DOHH2 (cell line): ENCODE data around the gene UGT2B10.

Source experiments
- H3F3A ChIP-seq: fragments of 200-600 bp; sonication (generic), shearing (Covaris generic); 2 replicates; pipeline ENCODE4 v1.6.0; 2016; ENCODE audit warnings: antibody characterized with exemption, mild to moderate bottlenecking; ENCODE audit not compliant: control insufficient read depth, insufficient read depth
- H3K27ac ChIP-seq: fragments of 200-600 bp; sonication (generic); 2 replicates; pipeline ENCODE4 v1.5.1; 2014; ENCODE audit warnings: low read depth, mild to moderate bottlenecking, low read length, moderate library complexity
- H3K27me3 ChIP-seq: fragments of 200-600 bp; sonication (generic); 2 replicates; pipeline ENCODE4 v1.6.1; 2014; ENCODE audit warnings: mild to moderate bottlenecking, low read length, mixed read lengths; ENCODE audit not compliant: control insufficient read depth
- H3K36me3 ChIP-seq: fragments of 200-600 bp; sonication (generic); 2 replicates; pipeline ENCODE4 v1.6.1; 2014; ENCODE audit warnings: mild to moderate bottlenecking, low read length, moderate library complexity, mixed read lengths; ENCODE audit not compliant: control insufficient read depth
- H3K4me1 ChIP-seq: fragments of 200-600 bp; sonication (generic); 2 replicates; pipeline ENCODE4 v1.6.1; 2014; ENCODE audit warnings: mild to moderate bottlenecking, low read length, mixed read lengths; ENCODE audit not compliant: control insufficient read depth
- H3K4me2 ChIP-seq: fragments of 200-600 bp; sonication (generic); 2 replicates; pipeline ENCODE4 v1.6.0; 2014; ENCODE audit warnings: mild to moderate bottlenecking, low read length, moderate library complexity
- H3K4me3 ChIP-seq: fragments of 200-600 bp; sonication (generic); 2 replicates; pipeline ENCODE4 v1.5.1; 2014; ENCODE audit warnings: mild to moderate bottlenecking, low read length, mixed read lengths
- H3K79me2 ChIP-seq: fragments of 200-600 bp; sonication (generic); 2 replicates; pipeline ENCODE4 v1.6.1; 2014; ENCODE audit warnings: mild to moderate bottlenecking, low read length, mixed read lengths; ENCODE audit not compliant: control insufficient read depth
- H3K9me2 ChIP-seq: fragments of 200-600 bp; sonication (generic); replicated peaks from 2 replicates; pipeline ENCODE4 v1.6.1; 2014; ENCODE audit warnings: mild to moderate bottlenecking, low read length, mixed read lengths; ENCODE audit not compliant: control insufficient read depth
- H3K9me3 ChIP-seq: fragments of 200-600 bp; sonication (generic); 2 replicates; pipeline ENCODE4 v1.6.1; 2014; ENCODE audit warnings: antibody characterized with exemption, low read length, mixed read lengths; ENCODE audit not compliant: control insufficient read depth, insufficient read depth
- H4K20me1 ChIP-seq: fragments of 200-600 bp; sonication (generic); 2 replicates; pipeline ENCODE4 v1.6.0; 2014; ENCODE audit warnings: low read depth, mild to moderate bottlenecking, antibody characterized with exemption, low read length, moderate library complexity; ENCODE audit not compliant: control insufficient read depth, insufficient read depth
- CTCF ChIP-seq: fragments of 200-600 bp; sonication (generic); IDR thresholded peaks from one replicate; pipeline ENCODE4 v1.5.1; 2014; ENCODE audit warnings: antibody characterized with exemption, mild to moderate bottlenecking, low read depth, low read length; ENCODE audit not compliant: poor library complexity, severe bottlenecking
- EZH2phosphoT487 ChIP-seq: fragments of 200-600 bp; sonication (generic); IDR thresholded peaks from 2 replicates; pipeline ENCODE4 v1.6.1; 2017; ENCODE audit warnings: borderline replicate concordance, mild to moderate bottlenecking, antibody characterized with exemption, low read length, moderate library complexity, mixed read lengths

UGT2B10 gene

GRCh38 chr4:68859655-68860054, 43.9 kb downstream of the UGT2B10 start:
- TF ChIP-seq EZH2phosphoT487 (no peak), CTCF (no peak)
- Histone ChIP-seq H3K4me2 (no peak overlapping the region), H3K27ac (no peak overlapping the region), H3K36me3 (no peaks in the 10 kb centered on the region), H3K9me2 (no peaks in the 10 kb centered on the region), H3K4me3 (no peak overlapping the region), H3F3A (no peaks in the 10 kb centered on the region), H3K27me3 (no peaks in the 10 kb centered on the region), H3K9me3 (no peaks in the 10 kb centered on the region), H3K79me2 (no peaks in the 10 kb centered on the region), H3K4me1 (no peaks in the 10 kb centered on the region), H4K20me1 (no peaks in the 10 kb centered on the region)

GRCh38 chr4:68861057-68861456, 45.3 kb downstream of the UGT2B10 start:
- Histone ChIP-seq H3F3A (no peaks in the 10 kb centered on the region), H3K27ac (no peak overlapping the region), H3K9me2 (no peaks in the 10 kb centered on the region), H3K9me3 (no peaks in the 10 kb centered on the region), H3K4me2 (no peak overlapping the region), H3K4me1 (no peaks in the 10 kb centered on the region), H3K79me2 (no peaks in the 10 kb centered on the region), H4K20me1 (no peaks in the 10 kb centered on the region), H3K4me3 (no peak overlapping the region), H3K27me3 (no peaks in the 10 kb centered on the region), H3K36me3 (no peaks in the 10 kb centered on the region)
- TF ChIP-seq EZH2phosphoT487, result no peak
- TF ChIP-seq CTCF, result no peak

- TF ChIP-seq CTCF (no peak), EZH2phosphoT487 (no peak)
- no peak overlapping the region for H3K27ac ChIP-seq
- no peaks in the 10 kb centered on the region for H3K9me3 ChIP-seq
- H3K4me3 ChIP-seq, result no peak overlapping the region
- H3K36me3 ChIP-seq, result no peaks in the 10 kb centered on the region
- H3K79me2 ChIP-seq, result no peaks in the 10 kb centered on the region
- H3K4me2 ChIP-seq, result no peak overlapping the region
- H3F3A ChIP-seq, result no peaks in the 10 kb centered on the region
- no peaks in the 10 kb centered on the region for H3K4me1 ChIP-seq
- no peaks in the 10 kb centered on the region for H3K9me2 ChIP-seq
- no peaks in the 10 kb centered on the region for H4K20me1 ChIP-seq
- H3K27me3 ChIP-seq, result no peaks in the 10 kb centered on the region
Measured at GRCh38 chr4:68864438-68865187, 48.8 kb downstream of the UGT2B10 start.
